Muscle of back (tissue), 11 donors: ENCODE results near the gene STPG1. TPM values are rescaled to one million over a fixed set of nuclear protein-coding genes. Genes with fewer than 3 reads are reported as not detected.

Source experiments
- DNase-seq, 3 donors: peaks; one replicate each; pipeline versions ENCODE4 v3.0.0 to v3.0.0-alpha.2; 2013
- polyA plus RNA-seq, 10 donors: library from polyadenylated mRNA; unstranded; fragments of 120-200 nt; gene quantifications; one replicate each; pipeline ENCODE4 v1.2.1, GENCODE V29; 2013; ENCODE audit not compliant: insufficient read length in 10 of 10

Gene STPG1
- polyA plus RNA-seq, 10 donors, result 0.94 to 2.4 (median 1.6) TPM

DNA sequence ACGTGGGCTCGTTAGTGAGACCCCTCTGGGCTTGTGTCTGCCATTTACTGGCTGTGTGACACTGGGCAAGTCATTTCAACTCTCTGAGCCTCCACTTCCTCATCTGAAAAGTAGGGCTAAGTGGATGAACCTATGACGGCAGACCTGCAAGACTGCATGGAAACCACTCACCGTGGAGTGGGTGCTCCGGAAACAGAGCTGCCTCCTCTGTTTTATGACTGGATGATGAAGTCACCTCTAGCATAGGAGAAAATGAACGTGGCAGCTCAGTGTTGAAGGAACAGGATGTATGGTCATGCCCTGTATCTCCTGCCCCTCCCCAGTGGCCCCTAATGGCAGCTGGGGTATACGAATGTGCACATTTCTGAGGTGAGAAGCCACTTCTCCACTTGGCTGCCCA lies 40.5 kb downstream of the STPG1 start:
- DNase-seq, result no peak

DNA sequence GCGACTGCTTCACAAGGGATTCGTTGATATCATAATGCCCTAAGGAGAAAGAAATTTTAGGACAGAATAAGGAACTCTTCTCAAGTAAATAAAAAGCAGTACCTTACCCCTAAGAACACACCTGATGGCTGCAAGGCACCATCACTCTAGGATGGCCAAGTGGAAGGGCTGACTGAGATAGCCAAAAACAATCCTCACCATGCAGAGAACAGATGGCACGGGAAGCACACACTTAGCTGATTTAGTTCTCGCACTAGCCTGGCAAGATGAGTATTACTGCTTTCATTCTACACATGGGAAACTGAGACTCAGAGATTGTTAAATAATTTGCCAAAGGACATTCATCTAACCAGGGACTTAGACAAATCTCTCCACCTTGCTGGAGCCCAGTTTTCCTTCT lies 43.8 kb downstream of the STPG1 start:
- no peak for DNase-seq

DNA sequence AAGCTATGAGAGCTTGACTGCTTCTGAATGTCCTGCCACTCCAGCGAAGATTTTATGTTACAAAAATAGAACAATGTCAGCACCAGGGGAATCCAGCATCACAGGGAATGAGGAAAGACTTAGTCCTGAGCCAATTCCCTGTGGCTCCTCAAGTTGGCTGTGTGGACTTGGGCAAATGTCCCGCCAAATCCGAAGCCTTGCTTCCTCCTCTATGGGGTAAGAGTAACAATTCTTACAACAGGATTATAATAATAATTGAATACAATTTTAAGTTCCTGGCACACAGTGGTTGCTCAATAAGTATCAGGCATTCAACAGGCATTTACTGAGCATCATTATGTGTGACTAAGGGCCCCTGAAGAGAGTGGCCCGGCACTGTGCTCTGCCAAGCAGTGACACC lies 44.4 kb downstream of the STPG1 start:
- no peak for DNase-seq

DNA sequence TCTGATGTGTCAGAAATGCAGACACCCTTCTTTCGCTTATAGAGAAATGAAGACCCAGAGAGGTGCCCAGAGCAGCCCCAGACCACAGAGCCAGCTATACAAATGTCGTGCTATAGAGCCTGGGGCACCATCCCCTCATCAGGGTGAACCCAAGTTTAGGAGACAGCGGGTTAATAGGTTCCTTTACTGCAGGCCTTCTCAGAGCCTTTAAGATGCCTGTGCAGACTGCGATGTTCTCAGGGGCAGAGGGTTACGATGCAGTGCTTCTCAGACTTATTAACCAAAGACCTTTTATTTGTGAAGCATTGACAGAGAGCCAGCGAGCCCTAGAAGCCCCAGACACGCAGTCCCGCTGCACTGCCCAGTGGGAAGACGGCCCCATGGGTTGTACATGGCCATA lies 46.9 kb downstream of the STPG1 start:
- DNase-seq, result no peak

DNA sequence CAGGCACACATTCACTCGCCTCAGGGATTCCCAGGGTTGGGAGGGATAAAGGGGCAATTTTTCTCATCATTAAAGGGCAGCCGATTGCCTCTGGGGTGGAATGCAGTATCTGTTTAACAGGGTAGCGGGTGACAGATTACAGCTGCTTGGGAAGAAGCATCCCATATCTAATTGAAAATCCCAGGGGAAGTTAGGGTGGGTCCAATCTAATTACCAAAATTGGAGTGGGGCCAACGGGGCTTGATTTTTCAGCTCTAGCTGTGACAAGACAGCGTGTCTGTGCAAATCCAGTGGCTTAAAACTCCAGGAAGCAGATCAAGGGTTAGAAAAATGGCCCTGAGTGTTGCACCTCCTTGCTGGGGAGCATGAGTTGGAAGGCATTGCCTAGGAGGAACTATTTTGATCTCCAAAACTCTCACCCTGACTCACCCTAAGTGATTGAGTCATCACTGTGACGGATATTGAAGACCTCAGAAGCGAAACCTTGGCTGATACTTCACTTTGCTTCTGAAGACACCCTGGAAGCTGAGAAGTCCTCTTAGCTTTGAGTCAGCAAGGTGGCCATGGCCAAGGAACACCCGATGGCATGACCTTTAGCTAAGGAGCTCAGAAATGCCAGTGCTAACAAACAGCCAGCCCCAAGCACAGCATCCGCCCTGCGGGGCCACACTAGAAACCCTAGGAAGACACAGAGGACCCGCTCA lies 48.5 kb downstream of the STPG1 start:
- peak in 2 of 3 donors; percentile 34 to 75 for DNase-seq

DNA sequence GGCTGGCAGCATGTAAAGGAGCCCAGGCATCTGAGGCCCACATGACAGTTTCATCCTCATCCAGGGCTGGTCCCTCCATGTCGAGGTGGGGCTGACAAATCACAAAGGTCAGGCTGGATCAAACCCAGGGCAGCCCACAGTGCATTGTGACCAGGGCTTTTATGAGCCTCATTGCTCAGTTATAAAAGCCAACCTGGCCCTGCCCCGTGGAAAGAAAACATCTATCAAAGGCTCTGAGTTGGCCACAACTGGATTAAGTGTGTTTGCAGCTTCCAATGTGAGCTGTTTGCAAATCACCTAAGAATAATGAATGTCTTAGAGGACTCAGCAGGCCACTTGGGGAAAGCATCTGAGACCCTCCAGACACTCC lies 49.0 kb downstream of the STPG1 start:
- no peak for DNase-seq

DNA sequence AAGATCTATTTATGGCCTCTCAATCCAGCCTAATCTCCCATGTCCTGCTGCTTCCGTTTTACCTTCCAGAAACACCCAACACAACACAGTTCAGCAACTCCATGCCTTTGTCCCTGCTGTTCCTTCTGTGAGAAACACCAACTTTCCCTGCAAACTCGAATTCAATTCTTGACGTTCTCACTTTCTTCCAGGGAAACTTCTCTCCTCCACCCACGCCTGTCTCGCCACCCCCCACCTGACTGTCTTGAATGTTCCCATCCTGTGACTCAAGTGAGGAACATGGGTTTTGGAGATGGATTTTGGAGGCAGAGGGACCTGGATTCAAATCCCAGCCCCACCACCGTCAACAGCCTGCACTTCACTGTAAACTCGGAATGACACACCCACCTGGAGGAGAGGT lies 49.6 kb downstream of the STPG1 start:
- no peak for DNase-seq

DNA sequence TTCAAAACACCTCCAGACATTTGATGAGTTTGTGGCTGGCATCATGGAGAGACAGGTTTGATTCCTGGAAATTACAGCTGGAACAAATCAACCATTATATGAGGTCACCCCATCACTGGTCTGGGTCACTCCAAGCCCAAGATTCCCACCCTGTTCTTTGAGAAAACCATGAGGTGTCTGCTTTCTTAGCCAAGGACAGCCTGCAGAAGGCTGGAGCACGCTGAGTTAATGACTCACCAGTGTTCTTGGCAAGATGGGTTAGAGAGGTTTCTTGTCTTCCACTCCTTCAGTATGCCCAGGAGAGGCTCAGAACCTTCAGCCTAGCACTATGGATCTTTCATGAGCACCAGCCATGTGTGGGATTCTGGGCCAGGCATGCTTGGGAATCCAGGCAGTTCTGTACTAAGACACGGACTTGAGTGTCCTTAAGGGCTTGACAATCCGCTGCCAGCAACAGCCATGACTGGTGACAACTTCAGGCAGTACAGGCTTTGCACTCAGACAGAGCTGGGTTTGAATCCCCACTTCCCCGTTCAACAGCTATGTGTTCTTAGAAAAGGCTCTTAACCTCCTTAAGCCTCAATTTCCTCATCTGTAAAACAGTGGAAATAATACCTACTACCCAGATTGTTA lies 50.5 kb downstream of the STPG1 start:
- DNase-seq, result peak in 2 of 3 donors; percentile 22 to 72

DNA sequence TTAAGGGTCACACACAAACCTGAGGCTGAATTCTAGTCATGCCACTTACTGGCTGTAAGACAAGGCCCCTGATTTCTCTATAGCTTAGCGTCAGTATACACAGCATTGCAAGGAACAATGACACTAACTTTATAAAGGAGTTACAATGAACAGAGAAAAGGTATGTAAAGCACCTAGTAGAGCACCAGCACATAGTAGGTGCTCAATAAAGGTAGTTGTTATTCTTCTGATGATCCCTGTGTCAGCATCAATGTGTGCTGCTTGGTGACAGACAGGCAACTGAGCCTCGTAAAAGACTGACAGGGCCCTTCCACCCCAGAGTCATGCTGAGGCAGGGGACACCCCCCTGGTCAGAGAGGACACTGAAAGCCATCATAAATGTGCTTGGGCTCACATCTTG lies 51.2 kb downstream of the STPG1 start:
- DNase-seq, result no peak

DNA sequence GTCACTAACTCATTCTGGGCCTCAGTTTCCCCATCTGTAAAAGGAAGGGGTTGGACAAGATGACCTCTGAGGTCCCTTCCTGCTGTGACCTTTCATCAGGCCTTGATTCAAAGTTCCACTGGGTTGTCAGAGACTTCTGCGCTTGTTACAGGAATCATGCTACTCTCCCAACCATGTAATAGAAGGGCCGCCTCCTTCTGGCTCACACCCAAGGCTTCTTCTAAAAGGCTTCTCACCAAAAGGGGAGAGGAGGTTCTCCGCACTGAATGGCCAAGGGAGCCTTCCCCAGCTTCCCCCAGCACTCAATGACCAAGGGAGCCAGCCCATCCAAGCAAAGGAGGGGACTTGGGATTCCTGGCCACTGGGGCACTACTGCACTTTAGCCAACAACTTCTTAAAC lies 51.8 kb downstream of the STPG1 start:
- DNase-seq, result no peak

DNA sequence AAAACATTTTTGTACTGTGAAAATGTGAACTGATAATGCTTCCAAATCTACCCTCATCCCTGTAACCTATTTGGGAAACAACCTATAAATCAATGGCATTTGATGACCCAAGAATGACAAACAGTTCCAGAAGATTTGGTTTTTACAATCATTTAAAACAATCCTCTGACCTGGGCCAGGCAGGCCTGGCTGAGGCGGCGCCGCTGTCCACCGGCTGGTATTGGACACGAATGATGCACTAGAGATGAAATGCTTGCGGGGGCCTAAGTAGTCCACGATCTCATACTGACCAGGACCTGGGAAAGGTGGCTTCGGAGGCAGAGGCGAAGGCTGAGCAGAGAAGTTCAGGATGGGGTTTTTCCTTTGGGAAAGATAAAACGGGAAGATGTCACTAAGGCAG lies 52.9 kb downstream of the STPG1 start:
- DNase-seq, result no peak

DNA sequence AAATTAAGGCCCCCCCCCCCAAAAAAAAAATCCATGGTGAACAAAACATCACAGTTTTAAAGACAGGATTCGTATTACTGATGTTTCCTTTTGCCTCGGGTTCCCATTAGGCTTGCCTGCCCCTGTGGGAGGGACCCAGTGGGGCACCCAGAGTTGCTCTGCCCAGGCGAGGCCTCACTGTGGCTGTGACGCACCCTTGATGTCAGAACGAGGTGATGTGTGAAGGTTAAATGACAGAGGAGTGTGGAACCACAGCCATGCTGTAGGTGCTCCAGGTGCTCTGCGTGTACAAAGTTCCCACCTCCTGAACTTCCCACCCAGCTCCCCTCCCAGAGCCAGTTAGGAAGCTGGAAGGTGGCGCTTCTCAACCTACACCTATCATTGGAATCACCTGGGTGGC lies 56.5 kb downstream of the STPG1 start:
- no peak for DNase-seq

DNA sequence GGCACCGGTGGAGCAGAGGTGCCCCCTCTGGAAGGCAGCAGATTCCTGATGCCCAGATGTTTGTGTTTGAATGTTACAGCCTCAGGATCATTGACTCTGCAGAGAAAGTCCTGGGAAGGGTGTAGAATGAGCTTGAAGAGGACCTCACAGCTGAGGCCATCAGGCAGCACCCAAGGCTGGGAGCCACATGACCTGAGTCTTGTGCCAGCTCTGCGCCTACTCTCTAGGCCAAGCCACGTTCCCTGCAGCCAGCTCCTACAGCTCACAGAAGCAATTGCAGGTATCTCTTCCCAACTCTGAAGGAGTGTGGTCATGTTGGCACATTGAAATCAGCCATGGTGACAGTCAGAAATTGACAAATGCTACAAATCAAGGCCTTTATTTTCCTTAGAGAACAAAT lies 58.1 kb downstream of the STPG1 start:
- DNase-seq, result no peak

DNA sequence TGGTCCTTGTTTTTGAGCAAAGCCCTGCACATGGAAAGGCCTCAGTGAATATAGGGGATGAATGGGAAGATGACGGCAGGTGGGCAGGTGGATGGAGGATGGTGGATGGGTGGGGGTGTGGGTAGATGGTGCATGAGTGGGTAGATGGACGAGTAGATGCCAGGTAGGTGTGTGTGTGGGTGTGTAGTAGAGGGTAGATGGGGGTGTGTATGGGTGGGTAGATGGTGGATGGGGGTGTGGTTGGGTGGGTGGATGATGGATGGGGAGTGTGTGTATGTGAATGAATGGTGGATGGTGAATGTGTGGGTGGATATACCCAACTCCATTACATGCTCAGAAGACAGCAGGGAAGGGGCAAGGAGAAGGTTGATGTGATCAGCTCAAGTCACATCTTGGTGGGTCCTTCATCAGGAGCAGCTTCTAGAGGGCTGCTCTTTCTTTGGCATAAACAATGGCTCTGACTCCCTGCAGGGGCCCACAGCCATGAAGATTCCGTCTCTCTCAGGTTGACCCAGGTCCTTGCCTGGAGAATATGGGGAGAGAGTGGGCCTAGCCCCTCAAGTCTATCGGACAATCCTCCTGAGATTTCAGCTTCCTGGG lies 60.2 kb downstream of the STPG1 start:
- no peak for DNase-seq

DNA sequence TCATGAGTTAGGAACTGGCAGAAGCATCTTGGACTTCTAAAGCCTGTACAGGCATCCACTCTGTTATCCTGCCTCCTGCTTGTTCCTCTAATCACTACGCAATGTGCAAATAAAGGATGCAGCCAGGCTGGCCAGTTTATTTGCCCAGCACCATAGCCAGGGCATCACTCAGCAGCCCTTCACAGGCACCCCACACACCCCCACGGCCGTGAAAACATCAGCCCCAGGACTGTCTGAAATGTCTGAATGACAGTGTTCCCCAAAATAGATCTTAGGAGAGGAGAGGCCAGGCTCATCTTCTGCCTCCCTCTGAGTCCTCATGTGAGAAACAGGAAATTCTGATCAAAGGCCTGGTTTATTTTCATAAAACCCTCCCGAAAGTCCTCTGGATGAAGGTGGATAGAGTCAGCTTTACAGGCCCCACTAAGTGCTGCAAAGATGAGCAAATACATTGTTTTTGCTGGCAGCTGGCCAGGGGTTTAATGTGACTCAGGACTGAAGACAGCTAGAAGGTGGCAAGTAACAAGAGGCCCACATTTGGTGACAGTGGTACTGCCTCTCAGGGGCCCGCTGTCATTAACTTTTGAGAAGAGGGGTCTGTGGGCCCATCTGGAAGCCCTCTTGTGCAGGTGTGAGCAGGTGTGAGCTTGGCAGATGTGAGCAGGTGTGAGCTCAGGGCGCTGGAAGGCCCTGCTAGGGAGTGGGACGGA lies 61.5 kb downstream of the STPG1 start:
- DNase-seq, result peak in 1 of 3 donors; percentile 35

DNA sequence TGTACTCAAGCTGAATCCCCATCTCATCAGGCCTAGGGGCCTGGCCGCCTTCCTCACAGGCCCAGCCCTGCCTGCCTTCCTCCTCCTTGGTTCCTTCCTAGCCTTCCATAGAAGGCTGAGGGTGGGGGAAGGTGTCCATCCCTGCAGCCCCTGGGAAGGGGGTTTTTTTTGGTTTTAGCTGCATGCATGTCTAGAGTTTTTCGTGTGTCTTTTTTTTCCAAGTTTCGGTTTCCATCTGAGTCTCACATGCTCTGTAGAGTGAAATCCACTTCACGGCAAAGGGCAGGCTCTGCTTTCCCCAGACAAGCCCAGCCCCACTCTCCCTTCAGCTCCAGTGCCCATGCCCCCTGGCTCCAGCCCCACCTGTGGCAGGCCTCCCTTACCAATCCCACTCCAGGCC lies 62.3 kb downstream of the STPG1 start:
- DNase-seq, result no peak

DNA sequence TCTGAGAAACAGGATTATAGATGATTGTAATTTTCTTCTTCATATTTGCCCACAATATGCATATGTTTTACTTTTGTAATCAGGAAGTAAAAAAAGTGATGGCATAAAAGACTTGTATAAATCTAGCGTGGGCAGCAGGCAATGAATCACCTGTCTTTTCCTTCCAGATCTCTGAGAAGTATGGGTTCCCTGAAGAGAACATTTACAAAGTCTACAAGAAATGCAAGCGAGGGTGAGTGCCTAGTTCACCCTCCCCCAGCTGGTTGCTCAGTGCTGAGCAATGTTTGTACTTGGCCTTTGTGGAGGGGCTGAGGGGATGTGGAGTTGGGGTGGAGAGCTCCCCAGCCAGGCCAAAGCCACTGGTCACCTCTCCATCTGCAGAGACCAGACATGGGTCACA lies 63.7 kb downstream of the STPG1 start:
- DNase-seq, result no peak

DNA sequence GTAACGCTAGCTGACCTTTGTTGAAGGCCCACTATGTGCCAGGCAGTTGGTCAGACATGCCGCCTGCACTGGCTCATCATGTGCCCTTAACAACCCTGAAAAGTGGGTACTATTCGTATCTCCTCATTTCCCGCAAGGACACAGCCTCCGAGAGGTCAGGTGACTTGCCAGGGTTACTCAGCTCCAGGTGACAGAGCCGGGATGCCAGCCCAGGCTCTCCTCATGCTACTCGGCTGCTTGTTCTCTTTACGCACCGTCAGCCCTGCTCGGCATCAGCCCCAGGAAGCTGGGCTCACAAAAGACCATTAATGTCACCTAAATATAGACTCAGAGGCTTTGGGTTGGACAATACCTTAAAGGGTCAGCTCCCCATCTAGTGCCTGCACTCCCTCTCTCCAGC lies 65.4 kb downstream of the STPG1 start:
- DNase-seq, result no peak

DNA sequence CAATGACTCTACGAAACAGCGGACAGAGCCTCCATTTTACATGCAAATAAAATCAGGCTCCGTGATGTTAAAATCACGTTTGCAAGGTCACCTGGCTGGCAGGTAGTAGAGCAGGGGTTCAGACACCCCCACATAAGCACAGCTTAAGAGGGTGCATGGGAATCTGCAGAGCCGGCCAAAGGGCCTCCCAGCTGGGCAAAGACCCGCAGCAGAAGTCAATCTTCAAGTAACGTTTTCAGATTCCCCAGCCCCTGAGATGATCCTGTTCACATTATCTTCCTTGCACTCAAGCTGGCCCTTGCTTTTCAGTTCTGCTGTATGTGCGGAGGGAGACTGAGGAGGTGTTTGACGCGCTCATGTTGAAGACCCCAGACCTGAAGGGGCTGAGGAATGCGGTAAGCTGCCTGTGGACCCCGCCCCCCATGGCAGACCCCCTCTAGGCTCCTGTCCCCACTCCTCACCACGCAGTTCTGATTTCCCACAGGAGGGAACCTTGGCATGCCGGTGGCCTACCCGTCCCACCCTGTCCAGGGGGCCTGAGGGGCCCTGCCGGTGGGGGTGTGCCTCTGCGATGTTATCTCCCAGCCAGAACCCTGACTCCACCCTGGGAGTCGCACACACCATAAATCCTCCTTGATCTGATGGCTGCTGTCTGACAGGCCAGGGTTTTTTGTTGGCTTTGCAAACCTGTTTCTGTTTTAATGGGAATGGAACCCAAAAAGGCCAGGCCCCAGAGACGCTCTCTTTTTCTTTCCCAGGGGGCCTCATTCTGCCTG lies 66.2 kb downstream of the STPG1 start:
- no peak for DNase-seq

DNA sequence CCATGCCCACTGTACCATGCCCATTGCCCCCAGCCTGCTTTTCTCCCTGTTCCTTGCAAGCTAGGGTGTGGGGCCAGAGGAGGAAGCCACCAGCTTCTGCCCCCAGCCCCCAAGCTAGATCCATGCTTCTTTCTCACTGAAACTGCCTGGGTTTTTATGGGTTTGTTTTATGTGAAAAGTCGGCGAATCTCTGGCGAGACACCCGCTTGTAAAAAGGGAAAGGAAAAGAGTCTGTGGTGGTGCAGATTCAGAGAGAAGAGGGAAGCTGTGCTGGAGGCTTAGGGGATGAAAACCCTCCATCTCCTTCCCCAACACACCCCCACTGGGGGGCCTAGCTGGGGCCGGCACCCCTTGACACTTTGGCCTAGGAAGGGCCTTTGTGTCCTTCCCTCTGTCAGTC lies 68.2 kb downstream of the STPG1 start:
- DNase-seq, result no peak

DNA sequence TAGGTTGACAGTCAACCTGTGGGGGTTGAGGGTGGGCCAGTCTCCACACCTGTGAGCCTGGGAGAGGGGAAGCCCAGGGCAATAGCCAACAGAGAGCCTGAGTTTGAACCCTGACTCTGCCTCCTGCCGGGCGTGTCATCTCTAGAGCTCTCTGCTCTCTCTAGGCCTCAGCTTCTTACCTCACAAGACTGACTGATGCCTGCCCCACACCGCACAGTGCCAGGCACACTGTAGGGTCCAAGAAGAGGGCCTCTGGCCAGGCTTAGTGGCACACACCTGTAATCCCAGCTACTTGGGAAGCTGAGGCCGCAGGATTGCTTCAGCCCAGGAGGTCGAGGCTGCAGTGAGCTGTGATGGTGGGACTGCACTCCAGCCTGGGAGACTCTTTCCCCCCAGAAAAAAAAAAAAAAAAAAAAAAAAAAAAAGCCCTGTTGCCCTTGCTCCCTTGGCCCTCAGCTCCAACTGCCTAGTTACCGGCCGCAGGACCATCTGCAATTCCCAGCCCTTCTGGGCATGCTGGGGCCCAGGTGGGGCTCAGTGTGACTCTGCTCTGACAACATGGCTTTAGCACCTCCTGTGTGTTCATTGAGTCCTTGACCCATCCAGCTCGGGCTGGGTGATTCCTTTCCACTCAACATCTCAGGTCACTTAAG lies 69.4 kb downstream of the STPG1 start:
- no peak for DNase-seq
